CD4-positive, alpha-beta T cell treated with Interleukin-17A for 1 hour (primary cell): ENCODE measurements around the gene RAB8B.
"Not testable (repeated sequence)": the region's sequence is repeated elsewhere in the genome, so short reads cannot be mapped to it uniquely, and the experiment has no call there.

Experiments used
- DNase-seq: peaks from one replicate; pipeline ENCODE4 v3.0.0-alpha.2; 2020

Gene RAB8B

GRCh38 chr15:63210151-63211091 is 21.0 kb downstream of the RAB8B start:
- DNase-seq, result peak; percentile 48

- no peak for DNase-seq
These were observed 21.7 kb downstream of the RAB8B start for GRCh38 chr15:63211092-63211490.

GRCh38 chr15:63211549-63211948 is 22.1 kb downstream of the RAB8B start:
- DNase-seq, result no peak

- DNase-seq, result peak; percentile 50
These were observed 22.9 kb downstream of the RAB8B start for GRCh38 chr15:63212050-63213004.

DNA sequence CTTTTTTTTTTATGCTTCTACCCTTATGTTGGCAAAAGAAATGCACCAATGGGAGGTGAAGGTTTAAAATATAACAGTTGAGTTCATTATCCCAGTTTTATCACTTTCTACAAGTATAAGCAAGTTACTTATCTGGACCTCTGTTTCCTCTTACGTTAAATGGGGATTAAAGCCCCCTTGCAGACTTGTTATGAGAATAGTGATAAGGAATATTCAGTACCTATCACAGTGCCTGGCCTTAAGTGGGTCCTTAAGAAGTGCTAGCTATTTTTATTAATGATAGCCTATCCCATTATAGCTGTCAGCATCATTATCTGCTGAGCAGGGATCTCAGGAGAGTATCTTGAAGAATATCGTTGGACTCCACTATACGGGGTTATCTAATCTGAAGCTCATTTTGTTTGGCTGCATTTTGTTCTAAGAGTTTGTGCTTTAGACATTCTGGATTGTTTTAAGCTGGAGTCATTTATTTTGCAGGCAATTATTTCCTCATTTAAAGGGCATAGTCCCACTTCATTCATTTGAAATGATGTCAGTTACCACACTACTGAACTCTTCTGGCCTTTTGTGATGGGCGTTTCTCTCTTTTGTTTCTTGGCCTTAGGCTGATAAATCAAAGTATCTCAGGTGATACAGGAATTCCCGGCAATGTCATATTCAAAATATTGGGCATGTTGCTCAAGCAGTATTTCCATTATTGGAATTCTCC is 28.8 kb downstream of the RAB8B start:
- DNase-seq, result no peak

GRCh38 chr15:63219196-63219710 is 29.8 kb downstream of the RAB8B start:
- no peak for DNase-seq

- no peak for DNase-seq
These were observed 31.9 kb downstream of the RAB8B start for GRCh38 chr15:63221346-63221745.

DNA sequence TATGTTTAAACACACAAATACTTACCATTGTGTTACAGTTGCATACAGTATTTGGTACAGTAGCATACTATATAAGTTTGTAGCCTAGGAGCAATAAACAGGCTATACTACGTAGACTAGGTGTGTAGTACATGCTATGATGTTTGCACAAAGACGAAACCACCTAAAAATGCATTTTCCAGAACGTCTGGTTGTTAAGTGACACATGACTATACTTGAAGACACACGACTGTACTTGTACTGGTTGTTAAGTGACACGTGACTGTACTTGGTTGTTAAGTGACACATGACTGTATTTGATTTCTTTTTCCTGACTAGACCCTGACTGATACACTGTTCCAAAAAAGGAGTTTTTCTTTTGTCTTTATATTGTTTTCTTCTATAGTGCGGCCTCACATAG is 34.1 kb downstream of the RAB8B start:
- no peak for DNase-seq

- DNase-seq, result no peak
These were observed 36.0 kb downstream of the RAB8B start for GRCh38 chr15:63225381-63225780.

DNA sequence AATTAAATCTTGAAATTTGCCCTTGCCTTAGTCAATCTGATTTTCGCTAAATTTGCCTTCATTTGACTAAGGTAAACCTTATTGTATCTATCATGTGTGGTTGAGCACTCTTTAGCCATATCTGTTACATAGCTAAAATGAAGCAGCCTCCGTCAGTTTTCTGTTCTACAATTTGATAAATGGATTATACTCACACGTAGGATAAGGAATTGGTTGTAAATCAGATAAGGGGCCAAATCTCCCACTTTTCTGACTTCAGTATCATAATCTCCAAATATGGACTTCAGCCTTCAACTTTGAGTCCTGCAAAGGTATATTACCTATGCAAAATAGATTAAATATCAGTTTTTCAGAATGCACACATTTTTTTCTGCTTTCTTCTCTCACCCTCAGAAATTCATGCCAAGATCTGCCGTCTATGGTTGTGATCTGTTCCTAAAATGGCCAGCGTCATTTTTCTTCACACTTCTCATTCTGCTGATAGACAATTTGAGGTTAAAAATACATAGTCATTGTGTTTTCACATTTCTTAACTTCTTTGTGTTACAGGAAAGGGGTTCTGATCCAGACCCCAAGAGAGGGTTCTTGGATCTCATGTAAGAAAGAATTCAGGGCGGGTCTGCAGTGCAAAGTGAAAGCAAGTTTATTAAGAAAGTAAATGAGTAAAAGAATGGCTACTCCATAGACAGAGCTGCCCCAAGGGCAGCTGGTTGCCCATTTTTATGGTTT is 36.9 kb downstream of the RAB8B start:
- DNase-seq, result no peak

- no peak for DNase-seq
These were observed 37.6 kb downstream of the RAB8B start for GRCh38 chr15:63226966-63227401.

DNA sequence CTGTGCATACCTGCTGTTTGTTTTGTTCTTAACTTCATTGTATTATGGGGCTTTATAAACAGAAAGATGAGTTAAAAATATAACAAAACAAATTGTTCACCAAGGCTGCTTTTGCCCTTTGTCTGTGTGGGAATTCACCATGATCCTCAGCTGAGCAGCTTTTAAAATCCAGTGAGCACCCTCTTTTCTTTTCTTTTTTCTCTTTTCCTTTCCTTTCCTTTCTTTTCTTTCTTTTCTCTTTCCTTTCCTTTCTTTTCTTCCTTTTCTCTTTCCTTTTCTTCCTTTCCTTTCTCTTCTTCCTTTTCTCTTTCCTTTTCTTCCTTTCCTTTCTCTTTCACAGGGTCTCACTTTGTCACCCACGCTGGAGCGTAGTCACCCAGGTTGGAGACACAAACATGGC is 38.3 kb downstream of the RAB8B start:
- DNase-seq, result no peak

DNA sequence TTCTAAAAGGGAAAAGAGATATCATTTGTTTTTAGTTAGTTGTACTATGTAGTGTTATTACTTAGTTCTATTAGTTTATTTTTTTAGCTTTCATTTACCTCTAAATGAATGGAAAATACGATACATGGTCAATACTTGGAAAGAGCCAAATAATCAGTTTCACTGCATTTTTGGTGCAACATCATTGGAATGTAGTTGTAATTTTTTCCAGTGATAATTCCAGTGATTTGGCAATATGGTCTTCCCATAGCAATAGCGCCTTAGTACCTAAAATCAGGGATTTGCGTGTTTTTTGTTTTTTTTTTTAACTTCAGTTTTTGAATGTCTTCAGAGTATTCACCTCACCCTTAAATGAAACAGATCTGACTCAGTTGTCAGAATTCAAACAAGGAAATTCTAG is 41.8 kb downstream of the RAB8B start:
- DNase-seq, result no peak

GRCh38 chr15:63231706-63232105 is 42.3 kb downstream of the RAB8B start:
- peak; percentile 27 for DNase-seq

- DNase-seq, result peak; percentile 63
These were observed 43.0 kb downstream of the RAB8B start for GRCh38 chr15:63232405-63232804.

DNA sequence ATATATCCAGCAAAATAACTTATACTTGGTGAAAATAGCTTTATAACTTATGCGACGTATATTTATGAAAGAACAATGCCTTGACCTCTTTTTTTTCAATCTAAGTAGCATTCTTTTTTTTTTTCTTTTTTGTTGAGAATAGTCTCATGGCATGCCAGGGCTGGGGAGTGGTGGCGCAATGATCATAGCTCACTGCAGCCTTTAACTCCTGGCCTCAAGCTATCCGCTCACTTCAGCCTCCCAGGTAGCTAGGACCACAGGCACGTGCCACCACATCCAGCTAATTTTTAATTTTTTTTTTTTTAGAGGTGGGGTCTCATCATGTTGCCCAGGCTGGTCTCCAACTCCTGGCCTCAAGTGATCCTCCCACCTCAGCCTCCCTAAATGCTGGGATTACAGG is 43.5 kb downstream of the RAB8B start:
- DNase-seq, result no peak

DNA sequence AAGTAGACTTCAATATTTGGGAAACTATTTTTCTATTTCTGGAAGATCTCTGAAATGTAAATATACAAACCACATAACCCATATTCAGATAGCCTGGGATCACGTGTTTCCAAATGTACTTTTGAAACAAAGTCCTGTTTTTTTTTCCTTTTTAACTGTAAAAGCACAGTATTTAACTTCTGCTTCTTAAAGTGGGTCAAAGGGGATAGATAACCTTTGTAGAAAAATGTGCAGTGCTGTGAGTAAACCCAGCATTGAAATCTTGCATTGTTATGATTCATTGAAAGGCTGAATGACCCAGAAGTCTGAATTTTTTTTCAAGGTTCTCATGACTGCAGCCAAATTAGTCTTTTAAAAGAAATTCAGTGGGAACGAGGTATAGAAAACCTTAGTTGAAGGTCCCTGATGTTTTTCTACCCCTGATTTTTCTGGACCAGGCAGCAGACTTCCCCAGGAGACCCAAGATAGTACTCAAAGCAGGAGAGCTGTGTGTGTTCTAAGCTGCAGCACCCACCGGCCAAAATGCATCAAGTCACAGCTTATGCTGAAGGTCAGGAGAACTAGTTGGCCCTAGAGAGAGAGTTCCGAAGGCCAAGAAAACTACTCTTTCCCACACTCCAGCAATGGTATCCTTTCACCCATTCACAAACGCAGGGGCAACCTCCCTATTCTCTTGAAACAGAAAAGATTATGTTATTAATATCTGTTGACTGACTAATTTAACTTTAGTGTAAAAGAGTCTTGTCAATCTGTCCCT is 44.4 kb downstream of the RAB8B start:
- no peak for DNase-seq

DNA sequence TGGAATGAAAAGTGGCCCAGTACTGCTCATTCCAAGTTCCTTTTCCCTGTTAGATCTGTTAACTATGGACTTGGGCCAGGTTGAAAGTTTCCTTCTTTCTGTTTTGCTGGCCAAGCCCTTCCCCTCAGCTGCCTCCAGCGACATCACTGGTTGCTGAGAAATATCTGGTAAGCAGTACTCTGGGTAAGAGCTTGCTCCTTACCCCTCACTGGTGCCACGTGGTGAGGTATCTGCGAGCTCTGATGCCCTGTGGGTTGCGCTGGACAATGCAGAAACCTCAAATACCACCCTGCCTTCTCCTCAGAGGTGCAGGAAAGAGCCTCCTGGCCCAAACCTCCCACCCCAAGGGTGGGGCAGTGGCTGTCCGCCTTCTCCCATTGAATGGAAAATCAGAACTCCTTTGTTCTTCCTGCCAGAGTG is 45.1 kb downstream of the RAB8B start:
- no peak for DNase-seq

DNA sequence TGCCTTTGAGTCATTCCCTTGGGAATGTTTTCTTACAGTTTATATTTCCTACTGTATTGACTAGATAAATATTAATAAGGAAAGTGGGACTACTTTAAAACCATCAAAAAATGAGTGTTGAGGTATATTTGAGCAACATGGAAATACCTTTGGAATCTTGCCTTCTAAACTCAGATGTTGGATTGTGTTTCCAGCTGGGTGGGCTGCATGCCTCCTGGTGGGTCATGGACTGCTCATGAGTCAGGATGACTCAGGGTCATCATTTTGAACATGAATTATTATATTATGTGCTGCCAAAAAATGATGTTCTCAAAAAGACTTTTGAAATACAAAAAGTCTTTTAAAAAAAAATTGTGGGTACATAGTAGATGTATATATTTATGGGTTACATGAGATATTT is 46.9 kb downstream of the RAB8B start:
- DNase-seq, result no peak

DNA sequence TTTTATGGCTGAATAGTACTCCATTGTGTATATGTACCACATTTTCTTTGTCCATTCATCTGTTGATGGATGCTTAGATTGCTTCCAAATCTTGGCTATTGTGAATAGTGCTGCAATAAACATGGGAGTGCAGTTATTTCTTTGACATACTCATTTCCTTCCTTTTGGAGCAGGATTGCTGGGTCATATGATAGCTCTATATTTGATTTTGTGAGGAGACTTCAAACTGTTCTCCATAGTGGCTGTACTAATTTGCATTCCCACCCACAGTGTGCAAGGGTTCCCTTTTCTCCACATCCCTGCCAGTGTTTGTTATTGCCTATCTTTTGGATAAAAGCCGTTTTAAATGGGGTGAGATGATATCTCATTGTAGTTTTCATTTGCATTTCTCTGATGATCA is 47.7 kb downstream of the RAB8B start:
- not testable (repeated sequence) for DNase-seq

DNA sequence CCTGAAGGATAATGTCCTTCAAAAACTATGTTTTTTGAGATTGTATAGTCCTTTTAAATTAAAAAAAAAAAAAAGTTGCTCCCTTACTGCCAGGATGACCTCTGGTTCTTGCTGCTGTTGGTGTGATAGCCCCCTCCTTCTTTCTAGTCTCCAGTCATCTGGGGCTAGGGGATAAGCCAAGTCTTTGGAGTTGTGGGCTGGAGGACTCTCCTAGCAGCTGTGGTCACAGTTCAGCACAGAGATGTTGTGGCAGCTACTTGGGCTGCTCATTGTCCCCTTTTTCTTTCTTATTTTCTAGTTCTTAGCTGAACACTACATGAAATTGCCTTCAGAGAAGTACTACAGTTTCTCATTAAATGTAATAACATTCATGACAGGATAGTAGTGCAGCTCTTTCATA is 48.8 kb downstream of the RAB8B start:
- no peak for DNase-seq
